HEK293 (cell line): ENCODE data around the gene ELMO1.
A peak's percentile ranks its signal among the peaks of the same experiment; 100 is the strongest.

Experiments
- CTCF ChIA-PET: fragments of 350-600 bp; formaldehyde crosslinking; extraction: SDS; loops from one replicate; lab custom pipeline; 2021; ENCODE audit warnings: antibody characterized with exemption; lab: Yijun Ruan, JAX
- POLR2A ChIA-PET: fragments of 300-600 bp; formaldehyde crosslinking; extraction: SDS; loops from one replicate; lab custom pipeline; 2020; ENCODE audit warnings: antibody characterized with exemption, inconsistent platforms; lab: Yijun Ruan, JAX
- H3K27ac ChIP-seq: fragments of 200-500 bp; sonication (Bioruptor generic); 2 replicates; pipeline ENCODE4 v1.5.1; 2014; ENCODE audit warnings: low read depth, low read length, control low read depth, inconsistent platforms; ENCODE audit errors: extremely low read depth
- H3K36me3 ChIP-seq, 2 experiments: fragments of 200-500 bp in 1 of 2; sonication (Bioruptor generic) in 1 of 2; 1 replicate in 1 of 2; 2 replicates in 1 of 2; pipeline ENCODE4 v1.5.1; 2014 to 2017; ENCODE audit warnings: inconsistent platforms in 2 of 2, low read length in 2 of 2; ENCODE audit not compliant: control insufficient read depth in 2 of 2, insufficient read depth in 1 of 2
- H3K4me1 ChIP-seq: fragments of 200-500 bp; sonication (Bioruptor generic); 2 replicates; pipeline ENCODE4 v1.5.1; 2014; ENCODE audit warnings: mild to moderate bottlenecking, low read length, inconsistent platforms; ENCODE audit not compliant: control insufficient read depth, insufficient read depth
- H3K4me3 ChIP-seq: 2 replicates; pipeline ENCODE4 v1.5.1; 2011; ENCODE audit warnings: low read depth, mild to moderate bottlenecking, control low read depth, low read length, moderate library complexity
- H3K9me3 ChIP-seq: fragments of 200-500 bp; sonication (Bioruptor generic); 2 replicates; pipeline ENCODE4 v1.5.1; 2014; ENCODE audit warnings: low read depth, low read length, inconsistent platforms; ENCODE audit not compliant: control insufficient read depth, insufficient read depth
- GLIS1 ChIP-seq: fragments of 450-650 bp; formaldehyde crosslinking; IDR thresholded peaks from 2 replicates; pipeline ENCODE4 v1.5.1; 2016; ENCODE audit warnings: missing biosample characterization, missing genetic modification characterization
- GLIS2 ChIP-seq: fragments of 450-650 bp; formaldehyde crosslinking; IDR thresholded peaks from 2 replicates; pipeline ENCODE4 v1.5.1; 2016; ENCODE audit warnings: missing biosample characterization, missing genetic modification characterization
- MZF1 ChIP-seq: fragments of 450-650 bp; formaldehyde crosslinking; IDR thresholded peaks from 2 replicates; pipeline ENCODE4 v1.5.1; 2017; ENCODE audit warnings: missing biosample characterization, missing genetic modification characterization, borderline replicate concordance
- PRDM1 ChIP-seq: fragments of 450-650 bp; formaldehyde crosslinking; IDR thresholded peaks from 2 replicates; pipeline ENCODE4; 2016; ENCODE audit warnings: missing biosample characterization, missing genetic modification characterization
- REPIN1 ChIP-seq: fragments of 450-650 bp; formaldehyde crosslinking; IDR thresholded peaks from 2 replicates; pipeline ENCODE4 v1.5.1; 2017; ENCODE audit warnings: missing biosample characterization, missing genetic modification characterization, low read depth
- YY1 ChIP-seq: fragments of 450-650 bp; formaldehyde crosslinking; IDR thresholded peaks from 2 replicates; pipeline ENCODE4 v1.5.1; 2018; ENCODE audit warnings: missing biosample characterization, missing genetic modification characterization
- ZFHX2 ChIP-seq: fragments of 450-650 bp; formaldehyde crosslinking; conservative IDR thresholded peaks from 2 replicates; pipeline ENCODE4 v1.5.1; 2016; ENCODE audit warnings: missing biosample characterization, missing genetic modification characterization
- ZNF10 ChIP-seq: fragments of 450-650 bp; formaldehyde crosslinking; IDR thresholded peaks from 2 replicates; pipeline ENCODE4 v1.5.1; 2017; ENCODE audit warnings: missing biosample characterization, missing genetic modification characterization
- ZNF146 ChIP-seq: fragments of 450-650 bp; formaldehyde crosslinking; IDR thresholded peaks from 2 replicates; pipeline ENCODE4 v1.5.1; 2016; ENCODE audit warnings: missing biosample characterization, missing genetic modification characterization
- ZNF157 ChIP-seq: fragments of 450-650 bp; formaldehyde crosslinking; IDR thresholded peaks from 2 replicates; pipeline ENCODE4 v1.5.1; 2016; ENCODE audit warnings: missing biosample characterization, missing genetic modification characterization
- ZNF24 ChIP-seq: fragments of 450-650 bp; formaldehyde crosslinking; IDR thresholded peaks from 2 replicates; pipeline ENCODE4 v1.5.1; 2016; ENCODE audit warnings: missing biosample characterization, missing genetic modification characterization
- ZNF423 ChIP-seq: fragments of 450-650 bp; formaldehyde crosslinking; IDR thresholded peaks from 2 replicates; pipeline ENCODE4 v1.5.1; 2016; ENCODE audit warnings: missing biosample characterization, missing genetic modification characterization
- ZNF513 ChIP-seq: fragments of 450-650 bp; IDR thresholded peaks from 2 replicates; pipeline ENCODE4 v1.5.1; 2018; ENCODE audit warnings: missing biosample characterization, missing genetic modification characterization
- ZNF600 ChIP-seq: fragments of 450-650 bp; formaldehyde crosslinking; IDR thresholded peaks from 2 replicates; pipeline ENCODE4 v1.5.1; 2016; ENCODE audit warnings: missing biosample characterization, missing genetic modification characterization
- ZNF645 ChIP-seq: fragments of 450-650 bp; formaldehyde crosslinking; IDR thresholded peaks from 2 replicates; pipeline ENCODE4; 2016; ENCODE audit warnings: missing biosample characterization, missing genetic modification characterization
- ZNF654 ChIP-seq: fragments of 450-650 bp; formaldehyde crosslinking; IDR thresholded peaks from 2 replicates; pipeline ENCODE4 v1.5.1; 2016; ENCODE audit warnings: low read depth, missing biosample characterization, missing genetic modification characterization

ELMO1 gene

DNA sequence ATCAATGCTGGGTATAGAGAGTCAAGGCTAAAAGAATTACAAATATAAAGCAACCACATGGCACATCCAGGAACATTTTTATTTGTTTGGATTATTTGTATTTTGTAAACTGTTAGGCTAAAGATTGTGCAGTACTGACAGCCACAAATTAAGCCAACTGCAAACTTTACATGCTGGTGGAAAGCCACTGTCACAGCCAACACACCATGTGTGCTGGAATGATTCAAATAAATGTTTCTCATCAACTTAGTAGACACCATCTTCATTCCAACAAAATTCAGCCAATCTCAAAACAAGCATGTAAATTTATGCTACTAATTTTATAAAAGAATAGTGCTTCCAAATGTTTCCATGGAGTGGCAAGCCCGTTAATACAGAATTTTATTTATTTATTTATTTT, 211.8 kb downstream of the ELMO1 start:
- no peaks in the 10 kb centered on the region for H3K9me3 ChIP-seq
- CTCF ChIA-PET: interaction anchor here (0.7 kb wide), 1 partner anchor 796 kb away, joined by 3 read pairs; no protein-coding TSS in a partner anchor
- no peaks in the 10 kb centered on the region for H3K4me1 ChIP-seq
- POLR2A ChIA-PET: no interaction called here
- TF ChIP-seq ZNF645 (tag by site-specific recombination): no peak
- no peak for TF ChIP-seq GLIS1 (tag by site-specific recombination)
- TF ChIP-seq ZNF10: no peak
- no peak for TF ChIP-seq PRDM1
- no peak for TF ChIP-seq YY1 (tag by site-specific recombination)
- TF ChIP-seq ZFHX2: no peak
- no peak for TF ChIP-seq MZF1 (tag by site-specific recombination)
- TF ChIP-seq ZNF157 (tag by site-specific recombination): no peak
- no peak overlapping the region for H3K27ac ChIP-seq
- no peak overlapping the region for H3K4me3 ChIP-seq
- H3K36me3 ChIP-seq: no peaks in the 10 kb centered on the region

DNA sequence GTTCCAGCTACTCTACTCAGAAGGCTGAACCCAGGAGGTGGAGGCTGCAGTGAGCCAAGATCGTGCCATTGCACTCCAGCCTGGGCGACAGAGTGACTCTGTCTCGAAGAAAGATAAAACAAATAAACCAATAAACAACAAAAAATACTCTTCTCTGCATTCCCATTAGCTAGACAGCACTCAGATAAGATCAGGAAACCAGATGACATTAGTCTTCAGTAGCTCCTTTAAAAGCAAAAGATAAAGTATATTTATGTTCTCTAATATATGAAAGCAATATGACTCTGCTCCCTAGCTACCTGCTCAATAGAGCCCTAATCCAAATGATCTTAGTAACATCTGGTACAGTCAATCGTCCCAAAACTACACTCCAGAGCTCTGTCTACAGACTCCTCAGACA, 212.9 kb downstream of the ELMO1 start:
- no peaks in the 10 kb centered on the region for H3K4me1 ChIP-seq

DNA sequence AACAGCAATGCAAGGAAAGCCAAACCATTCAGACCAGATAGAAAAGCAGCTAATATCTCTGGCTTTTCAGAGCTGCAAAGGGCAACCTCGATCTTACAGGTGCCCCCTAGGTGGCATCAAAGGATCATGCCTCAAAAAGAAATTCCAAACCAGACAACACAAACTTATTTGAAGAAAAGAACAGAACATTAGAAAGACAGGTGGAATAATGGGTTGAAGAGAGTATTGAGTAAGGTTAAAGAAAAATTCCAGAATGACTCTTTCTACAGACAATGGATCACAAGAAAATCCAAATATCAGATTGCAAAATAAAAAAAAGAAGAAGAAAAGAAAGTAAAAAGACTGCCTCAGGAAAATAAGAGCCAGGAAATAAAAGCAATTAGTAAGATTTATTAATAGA, 213.7 kb downstream of the ELMO1 start:
- TF ChIP-seq ZNF146 (tag by site-specific recombination) (no peak), ZNF654 (tag by site-specific recombination) (peak; percentile 61)
- TF ChIP-seq, all 188 proteins: peak for 1
- ChIA-PET POLR2A (no interaction called here), CTCF (interaction anchor here (0.5 to 2.9 kb wide), 34 partner anchors 8 to 786 kb away, joined by 3 to 17 read pairs (median 4); no protein-coding TSS in a partner anchor)
- Histone ChIP-seq H3K36me3 (no peaks in the 10 kb centered on the region), H3K4me3 (no peak overlapping the region), H3K4me1 (no peaks in the 10 kb centered on the region), H3K9me3 (no peaks in the 10 kb centered on the region), H3K27ac (no peak overlapping the region)

More for the DNA sequence above, 212.9 kb downstream of the ELMO1 start:
- Histone ChIP-seq H3K27ac (no peak overlapping the region), H3K4me3 (no peak overlapping the region), H3K36me3 (no peaks in the 10 kb centered on the region), H3K9me3 (no peaks in the 10 kb centered on the region)
- TF ChIP-seq ZNF600 (tag by site-specific recombination) (no peak), GLIS2 (tag by site-specific recombination) (no peak), ZNF24 (tag by site-specific recombination) (no peak), ZNF423 (tag by site-specific recombination) (no peak)
- CTCF ChIA-PET: interaction anchor here (0.5 to 2.9 kb wide), 23 partner anchors 10 to 886 kb away, joined by 3 to 9 read pairs (median 3); no protein-coding TSS in a partner anchor
- POLR2A ChIA-PET: no interaction called here

DNA sequence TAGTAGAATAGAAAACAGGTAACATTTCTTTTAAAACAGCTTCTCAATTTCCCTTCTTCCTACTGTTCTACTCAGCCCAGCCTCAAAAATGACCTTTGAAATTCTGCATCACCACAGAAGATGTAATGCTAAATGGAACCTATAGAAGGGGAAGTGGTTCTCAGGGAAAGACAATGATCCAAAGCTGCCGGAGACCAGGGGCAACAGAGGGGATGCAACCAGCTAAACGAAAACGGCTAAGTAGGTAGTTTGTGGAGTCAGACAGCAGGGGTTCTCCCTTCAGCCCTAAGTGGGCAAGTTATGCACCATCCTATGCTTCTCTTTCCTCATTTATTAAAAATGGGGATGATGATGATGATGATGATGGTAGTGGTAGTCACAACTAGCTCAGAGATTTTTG, 214.3 kb downstream of the ELMO1 start:
- CTCF ChIA-PET: interaction anchor here (0.6 to 2.9 kb wide), 34 partner anchors 9 to 786 kb away, joined by 3 to 17 read pairs (median 4); no protein-coding TSS in a partner anchor
- TF ChIP-seq ZNF513: peak; percentile 36; the same call in 1 of the 2 replicates
- TF ChIP-seq REPIN1 (tag by site-specific recombination): no peak
- H3K36me3 ChIP-seq: no peaks in the 10 kb centered on the region
- no peaks in the 10 kb centered on the region for H3K4me1 ChIP-seq
- no peak overlapping the region for H3K4me3 ChIP-seq
- H3K27ac ChIP-seq: no peak overlapping the region
- POLR2A ChIA-PET: no interaction called here
- H3K9me3 ChIP-seq: no peaks in the 10 kb centered on the region
